GM18858 (cell line): ENCODE data around the gene GLRA1.
"Not testable (repeated sequence)": the region's sequence is repeated elsewhere in the genome, so short reads cannot be mapped to it uniquely, and the experiment has no call there.

Source experiments
- ATAC-seq: cut with Tn5 transposase; IDR thresholded peaks from one replicate; pipeline ENCODE4 v1.9.1; 2021; ENCODE audit not compliant: unreplicated experiment

Gene GLRA1

DNA sequence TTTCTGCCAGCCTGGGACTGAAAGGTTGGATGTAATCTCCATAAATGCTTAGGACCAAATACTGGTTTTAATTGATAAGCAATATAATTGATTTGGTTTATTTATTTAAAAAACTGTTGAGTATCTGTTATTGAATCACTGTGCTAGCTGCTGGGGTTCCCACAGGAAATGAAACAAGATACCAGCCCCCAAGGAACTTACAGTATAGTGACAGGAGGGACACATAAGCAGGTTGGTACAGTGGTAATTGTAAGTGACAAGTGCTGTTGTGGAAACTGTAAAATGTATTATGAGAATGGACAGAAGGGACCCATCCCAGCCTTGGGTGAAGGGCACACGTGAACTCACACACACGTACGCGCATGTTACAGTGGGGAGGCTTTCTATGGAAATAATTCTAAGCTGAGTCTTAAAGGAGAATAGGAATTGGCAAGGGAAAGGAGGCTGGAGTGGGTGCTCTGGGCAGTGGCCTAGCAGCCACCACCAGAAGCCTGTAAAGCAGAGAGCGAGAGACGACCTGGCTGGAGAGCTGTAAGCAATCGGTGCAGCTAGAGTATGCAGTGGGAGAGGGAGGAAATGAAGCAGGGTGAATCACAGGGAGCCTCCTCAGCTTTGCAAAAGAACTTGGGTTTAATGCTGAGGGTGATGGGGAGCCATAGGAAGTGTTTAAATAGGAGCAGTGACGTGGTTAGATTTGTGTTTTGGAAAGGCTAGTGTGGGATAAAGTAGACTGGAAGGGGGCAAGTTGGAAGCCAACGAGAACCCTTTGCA, 39.3 kb downstream of the GLRA1 start:
- no peak for ATAC-seq

DNA sequence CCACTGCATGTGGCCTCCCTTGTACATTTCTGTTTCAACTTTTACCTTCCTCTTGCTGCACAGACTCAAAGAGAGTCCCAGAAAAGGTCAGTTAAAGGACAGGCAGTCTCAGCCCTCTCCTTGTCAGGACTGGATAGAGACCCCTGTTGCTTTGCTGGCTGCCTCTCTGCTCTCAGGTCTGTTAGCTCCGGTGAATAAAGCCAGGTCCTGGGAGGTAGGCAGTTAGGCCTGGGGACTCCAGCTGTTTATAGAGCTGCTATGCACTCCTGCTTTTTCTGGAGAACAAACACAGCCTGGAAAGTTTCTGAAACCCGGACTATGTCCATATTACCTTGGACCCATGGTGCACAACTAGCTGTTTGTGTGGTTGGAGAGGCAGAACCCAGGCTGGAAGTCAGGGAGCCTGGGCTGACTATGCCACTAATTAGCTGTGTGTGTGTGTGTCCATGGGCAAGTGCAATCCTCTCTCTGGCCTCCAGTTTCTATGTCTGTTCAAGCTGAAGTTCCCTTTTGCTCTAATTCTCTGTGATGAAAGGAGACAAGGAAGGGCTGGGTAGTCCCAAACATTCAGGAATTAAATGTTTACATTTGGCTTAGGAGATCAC, 42.9 kb downstream of the GLRA1 start:
- no peak for ATAC-seq

DNA sequence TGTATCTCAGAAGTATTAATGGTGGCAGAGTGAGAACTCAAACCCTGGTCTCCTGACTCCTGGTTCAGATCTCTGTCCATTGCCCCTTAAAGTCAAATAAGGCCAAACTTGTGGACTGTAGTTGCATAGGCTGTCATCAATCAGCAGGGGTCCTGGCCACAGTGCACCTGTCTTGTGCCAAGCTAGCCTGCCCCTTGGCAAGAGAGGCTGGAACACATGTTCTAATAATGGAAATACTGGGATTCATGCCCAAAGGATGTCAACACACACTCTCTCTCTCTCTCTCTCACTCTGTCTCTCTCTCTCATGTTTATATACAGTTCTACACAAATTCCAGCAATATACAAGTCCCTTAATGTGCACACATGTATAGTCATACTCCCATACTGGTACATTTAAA, 44.3 kb downstream of the GLRA1 start:
- ATAC-seq: no peak

DNA sequence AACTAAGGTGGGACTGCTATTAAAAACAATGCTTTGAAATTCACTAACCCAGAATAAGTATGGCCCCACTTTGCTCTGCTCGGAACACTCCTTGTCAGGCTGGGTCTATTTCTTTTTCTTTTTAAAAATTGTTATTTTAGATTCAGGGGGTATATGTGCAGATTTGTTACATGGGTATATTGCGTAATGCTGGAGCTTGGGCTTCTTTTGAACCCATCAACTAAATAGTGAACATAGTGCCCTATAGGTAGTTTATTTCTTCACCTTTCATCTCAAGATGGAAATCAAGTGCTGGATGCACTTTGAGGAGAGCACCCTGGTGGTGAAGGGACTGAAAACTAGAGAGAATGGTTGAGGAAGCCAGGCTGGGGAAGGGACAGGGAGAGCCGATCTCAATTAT, 51.0 kb downstream of the GLRA1 start:
- ATAC-seq: no peak

DNA sequence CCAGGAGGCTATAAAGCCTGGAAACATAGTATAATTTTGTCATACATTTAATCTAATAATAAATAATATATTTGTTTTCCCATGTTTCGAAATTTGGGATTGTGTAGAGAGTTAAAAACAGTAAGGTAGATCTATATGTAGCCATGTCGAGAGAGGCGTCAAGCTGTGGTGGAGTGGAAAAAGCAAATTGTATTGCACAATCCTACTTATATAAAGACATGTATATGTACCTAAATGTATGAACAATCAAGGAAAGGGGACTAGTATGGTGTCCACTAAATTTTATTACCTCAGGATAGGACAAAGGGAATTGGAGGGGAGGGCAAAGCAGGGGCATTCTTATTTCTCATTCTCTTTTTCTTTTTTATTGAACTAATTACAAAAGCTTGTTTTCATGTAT, 52.0 kb downstream of the GLRA1 start:
- no peak for ATAC-seq

DNA sequence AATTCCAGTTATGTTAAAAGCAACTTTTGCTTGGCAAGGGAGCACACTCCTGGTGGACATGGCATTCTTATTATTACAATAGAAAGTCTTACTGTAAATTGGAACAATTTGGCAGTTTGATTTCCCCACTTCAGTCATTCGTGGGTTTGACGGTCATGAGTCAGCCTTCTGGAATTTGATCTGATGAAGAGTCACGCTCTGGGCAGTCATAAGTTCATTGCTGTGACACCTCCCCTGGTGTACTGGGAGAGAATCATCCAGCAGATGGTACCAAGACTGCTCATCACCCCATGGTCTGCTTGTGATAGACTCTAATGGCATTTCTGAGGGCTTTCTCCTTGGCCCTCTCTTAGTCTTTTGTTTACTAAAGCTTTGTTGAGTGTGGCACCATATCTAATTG, 53.8 kb downstream of the GLRA1 start:
- ATAC-seq: no peak

DNA sequence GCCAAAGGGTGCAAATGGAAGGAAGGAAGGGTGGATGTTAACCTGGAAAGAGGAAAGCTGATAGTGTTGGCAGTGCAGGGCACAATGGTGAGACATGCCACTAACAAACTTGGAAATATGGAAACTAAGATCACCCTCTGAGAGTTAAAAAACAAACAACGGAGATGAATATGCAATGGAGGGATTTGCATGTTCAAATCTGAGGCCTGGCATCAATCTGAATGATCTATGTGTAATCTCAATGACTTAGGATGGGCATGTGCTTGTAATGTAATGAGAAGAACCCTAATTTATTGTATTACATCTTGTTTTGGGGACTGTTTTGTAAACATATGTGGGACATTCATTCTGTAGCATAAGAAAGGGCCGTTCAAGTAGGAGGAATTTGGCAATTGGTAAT, 54.4 kb downstream of the GLRA1 start:
- ATAC-seq: no peak

DNA sequence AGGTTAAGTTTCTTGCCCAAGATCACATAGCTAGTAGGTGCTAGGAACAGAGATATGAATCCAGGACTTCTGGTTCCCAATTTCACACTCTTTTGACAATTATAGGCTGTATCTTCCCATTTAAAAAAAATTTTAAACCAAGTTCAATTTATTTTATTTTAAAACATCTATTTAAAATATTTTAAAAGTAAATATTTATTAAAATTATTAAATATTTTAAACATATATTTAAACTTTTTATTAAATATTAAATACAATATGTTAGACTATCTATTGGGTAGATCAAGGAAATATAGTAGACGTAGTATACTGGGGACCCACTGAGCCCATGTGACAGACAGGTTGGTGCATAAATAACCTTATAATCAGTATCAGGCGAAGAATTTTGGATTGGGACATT, 54.8 kb downstream of the GLRA1 start:
- no peak for ATAC-seq

DNA sequence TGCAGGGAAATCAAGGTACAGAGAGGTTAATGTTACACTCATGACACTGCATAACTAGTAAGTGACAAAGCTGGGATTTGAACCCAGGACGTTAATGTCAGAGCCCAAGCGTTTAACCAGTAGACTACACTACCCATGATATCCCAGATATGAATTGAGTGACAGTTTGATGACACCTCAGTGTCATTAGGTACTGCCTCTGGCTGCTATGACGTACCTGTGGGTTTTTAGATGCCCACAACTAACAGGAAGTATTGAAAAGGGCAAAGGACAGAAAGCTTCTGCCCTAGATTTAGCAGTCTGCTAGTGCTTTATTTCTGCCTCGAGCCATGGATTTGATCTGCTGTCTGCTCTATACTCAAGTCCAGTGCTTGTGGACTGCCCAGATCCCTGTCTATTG, 56.2 kb downstream of the GLRA1 start:
- ATAC-seq: no peak

DNA sequence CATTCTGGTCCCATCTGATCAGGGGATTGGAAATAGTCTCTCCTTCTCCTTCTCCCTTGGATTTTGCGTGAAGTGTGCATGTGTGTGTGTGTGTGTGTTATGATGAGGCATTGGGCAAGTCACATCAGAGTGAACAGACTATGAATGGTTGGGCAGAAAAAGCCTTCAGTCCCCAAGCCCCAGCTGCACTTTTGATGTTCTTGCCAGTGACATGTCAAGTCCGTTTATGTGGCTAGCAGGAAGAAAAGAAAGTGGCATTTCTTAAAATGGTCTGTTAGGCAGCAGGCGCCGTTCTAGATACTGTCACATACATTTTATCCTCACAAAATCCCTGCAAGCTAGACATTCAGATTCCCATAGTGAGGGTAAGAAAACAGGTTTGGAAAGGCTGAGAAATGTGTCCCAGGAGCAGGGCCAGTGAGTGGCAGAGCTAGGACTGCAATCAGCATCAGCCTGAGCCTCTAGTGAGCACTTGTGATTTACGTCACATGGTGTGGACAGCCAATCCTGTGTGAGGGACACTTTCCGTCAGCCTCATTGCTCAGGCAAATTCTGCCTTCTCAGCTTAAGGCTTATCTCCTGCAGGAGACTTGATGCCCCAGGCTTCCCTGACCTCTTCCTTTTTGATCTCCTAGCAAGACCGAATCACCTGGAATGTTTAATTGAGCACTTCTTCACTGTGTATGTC, 60.4 kb downstream of the GLRA1 start:
- no peak for ATAC-seq

DNA sequence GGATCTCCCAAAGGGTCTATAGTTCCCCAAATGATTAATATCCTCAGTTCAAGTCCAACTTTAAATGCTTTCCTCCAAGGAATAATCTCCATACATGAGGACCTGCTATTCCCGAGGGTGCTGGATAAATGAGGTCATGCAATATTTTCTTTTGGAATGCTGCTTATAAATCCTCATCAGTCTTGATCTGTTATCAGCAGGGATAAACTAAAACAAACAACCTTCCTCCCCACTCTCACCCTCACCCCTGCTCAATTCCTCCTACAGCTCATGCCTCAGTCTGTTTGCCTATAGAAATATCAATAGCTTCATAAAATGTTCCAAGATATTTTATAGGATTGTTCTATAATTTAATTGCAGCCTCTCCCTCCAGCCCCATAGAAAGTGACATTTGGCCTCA, 61.1 kb downstream of the GLRA1 start:
- no peak for ATAC-seq

DNA sequence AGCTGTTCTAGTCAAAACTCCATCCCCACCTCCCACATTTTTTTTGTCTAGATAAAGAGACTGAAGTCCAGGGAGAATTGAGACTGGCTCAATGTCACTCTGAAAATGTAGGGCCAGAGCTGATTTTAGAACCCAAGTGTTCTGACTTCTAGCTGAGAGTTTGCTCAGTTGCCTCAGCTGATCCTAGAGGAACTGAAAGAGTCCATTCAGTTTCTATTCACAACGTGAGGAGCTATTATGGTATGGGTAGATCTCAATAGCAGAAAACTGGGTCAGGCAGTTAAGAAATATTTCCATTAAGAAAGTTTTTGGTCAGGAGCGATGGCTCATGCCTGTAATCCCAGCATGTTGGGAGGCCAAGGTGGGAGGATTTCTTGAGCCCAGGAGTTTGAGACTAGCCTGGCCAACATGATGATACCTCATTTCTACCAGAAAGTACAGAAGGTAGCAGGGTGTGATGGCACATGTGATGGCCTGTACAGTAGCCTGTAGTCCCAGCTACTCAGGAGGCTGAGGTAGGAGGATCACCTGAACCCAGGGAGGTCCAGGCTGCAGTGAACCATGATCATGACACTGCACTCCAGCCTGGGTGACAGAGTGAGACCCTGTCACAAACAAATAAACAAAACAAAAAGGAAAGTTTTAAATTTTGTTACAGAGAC, 61.7 kb downstream of the GLRA1 start:
- ATAC-seq: no peak

DNA sequence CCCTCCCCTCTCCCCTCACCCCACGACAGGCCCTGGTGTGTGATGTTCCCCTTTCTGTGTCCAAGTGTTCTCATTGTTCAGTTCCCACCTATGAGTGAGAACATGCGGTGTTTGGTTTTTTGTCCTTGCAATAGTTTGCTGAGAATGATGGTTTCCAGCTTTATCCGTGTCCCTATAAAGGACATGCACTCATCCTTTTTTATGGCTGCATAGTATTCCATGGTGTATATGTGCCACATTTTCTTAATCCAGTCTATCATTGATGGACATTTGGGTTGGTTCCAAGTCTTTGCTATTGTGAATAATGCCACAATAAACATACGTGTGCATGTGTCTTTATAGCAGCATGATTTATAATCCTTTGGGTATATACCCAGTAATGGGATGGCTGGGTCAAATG, 63.8 kb downstream of the GLRA1 start:
- not testable (repeated sequence) for ATAC-seq

DNA sequence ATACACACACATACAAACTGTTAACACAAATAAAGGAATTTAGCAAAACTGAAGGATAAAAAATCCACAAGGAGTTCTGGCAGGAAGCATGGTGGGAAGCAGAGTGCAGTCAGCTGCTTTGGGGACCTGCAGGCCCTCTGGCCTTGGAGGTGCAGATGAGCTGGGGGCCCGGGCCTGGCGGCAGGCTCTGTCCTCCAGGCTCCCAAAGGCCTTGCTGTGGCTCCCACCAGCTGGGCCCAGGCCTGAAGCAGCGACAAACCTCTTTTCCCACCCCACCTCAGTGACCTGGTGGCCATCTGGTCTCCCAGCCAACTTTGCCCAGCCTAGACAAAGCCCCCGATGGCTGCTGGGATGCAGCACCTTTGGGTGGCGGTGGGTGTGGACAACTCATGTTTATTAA, 67.8 kb downstream of the GLRA1 start:
- no peak for ATAC-seq

DNA sequence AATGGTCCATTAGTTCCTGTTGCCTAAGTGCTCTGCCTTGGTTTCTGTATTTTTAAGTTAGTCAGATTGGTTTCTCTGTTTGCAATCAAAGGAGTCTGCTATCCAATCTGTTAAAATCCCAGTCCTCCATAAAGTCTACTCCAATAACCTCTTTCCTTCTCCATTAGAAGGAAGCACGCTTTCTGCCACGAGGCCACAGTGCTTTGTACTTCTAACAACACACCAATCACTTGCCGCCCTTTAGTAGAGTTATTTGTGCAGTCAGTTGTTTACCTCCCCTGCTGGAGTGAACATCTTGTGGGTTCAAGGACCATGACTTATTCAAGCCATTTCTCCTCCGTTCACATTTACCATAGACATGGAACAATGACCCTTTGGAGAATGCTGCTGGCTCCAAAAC, 69.0 kb downstream of the GLRA1 start:
- ATAC-seq: no peak

DNA sequence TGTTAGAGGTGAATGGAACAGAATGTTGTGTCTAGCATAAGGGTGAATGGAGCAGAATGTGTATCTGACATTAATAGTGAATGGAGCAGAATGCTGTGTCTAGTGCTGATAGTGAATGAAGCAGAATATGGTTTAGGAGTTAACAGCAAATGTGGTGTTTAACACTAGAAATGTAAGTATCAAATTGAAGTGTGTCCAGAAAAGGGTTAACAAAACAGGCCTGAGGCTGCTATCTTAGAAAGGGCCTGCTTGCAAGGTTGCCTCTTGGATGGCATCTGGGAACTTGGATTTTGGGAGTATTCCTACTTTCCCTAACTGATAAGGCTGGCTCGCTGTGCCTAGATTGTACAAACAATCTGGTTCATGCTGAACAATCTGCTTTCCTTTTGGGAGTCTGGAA, 76.8 kb downstream of the GLRA1 start:
- ATAC-seq: no peak

DNA sequence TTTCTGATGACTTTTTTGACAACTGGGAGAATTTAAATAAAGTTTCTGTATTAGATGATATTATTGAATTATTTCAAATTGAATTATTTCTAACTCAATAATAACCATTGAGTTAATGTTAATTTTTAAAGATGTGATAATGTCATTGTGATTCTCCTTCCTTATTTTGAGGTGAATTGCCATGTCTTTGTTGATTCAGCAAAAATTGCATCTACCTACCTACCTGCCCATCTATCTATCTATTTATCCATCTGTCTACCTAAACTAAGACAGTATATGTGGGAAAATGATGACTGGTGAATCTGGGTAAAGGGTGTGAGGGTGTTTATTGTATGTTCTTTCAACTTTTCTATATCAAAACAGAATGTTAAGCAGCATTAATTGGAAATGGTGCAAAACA, 77.9 kb downstream of the GLRA1 start:
- no peak for ATAC-seq

DNA sequence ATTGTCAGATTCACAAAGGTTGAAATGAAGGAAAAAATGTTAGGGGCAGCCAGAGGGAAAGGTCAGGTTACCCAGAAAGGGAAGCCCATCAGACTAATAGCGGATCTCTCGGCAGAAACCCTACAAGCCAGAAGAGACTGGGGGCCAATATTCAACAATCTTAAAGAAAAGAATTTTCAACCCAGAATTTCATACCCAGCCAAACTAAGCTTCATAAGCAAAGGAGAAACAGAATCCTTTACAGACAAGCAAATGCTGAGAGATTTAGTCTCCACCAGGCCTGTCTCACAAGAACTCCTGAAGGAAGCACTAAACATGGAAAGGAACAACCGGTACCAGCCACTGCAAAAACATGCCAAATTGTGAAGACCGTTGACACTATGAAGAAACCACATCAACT, 91.8 kb downstream of the GLRA1 start:
- ATAC-seq: not testable (repeated sequence)

DNA sequence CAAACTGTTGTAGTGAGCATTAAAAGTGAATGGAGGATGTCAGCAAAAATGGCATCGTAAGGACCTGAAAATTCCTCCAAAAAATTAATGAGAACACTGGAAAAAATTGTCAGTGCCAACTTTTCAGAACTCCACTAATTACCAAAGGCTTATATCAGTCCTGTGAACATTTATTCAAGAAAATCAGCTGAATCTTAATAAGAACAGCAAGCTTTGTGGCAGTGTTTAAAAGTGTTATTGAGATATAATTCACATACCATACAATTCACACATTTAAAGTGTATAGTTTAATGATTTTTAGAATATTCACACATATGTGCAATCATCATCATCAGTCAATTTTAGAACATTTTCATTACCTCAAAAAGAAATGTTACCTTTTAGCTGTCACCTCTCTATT, 95.3 kb downstream of the GLRA1 start:
- ATAC-seq: no peak

DNA sequence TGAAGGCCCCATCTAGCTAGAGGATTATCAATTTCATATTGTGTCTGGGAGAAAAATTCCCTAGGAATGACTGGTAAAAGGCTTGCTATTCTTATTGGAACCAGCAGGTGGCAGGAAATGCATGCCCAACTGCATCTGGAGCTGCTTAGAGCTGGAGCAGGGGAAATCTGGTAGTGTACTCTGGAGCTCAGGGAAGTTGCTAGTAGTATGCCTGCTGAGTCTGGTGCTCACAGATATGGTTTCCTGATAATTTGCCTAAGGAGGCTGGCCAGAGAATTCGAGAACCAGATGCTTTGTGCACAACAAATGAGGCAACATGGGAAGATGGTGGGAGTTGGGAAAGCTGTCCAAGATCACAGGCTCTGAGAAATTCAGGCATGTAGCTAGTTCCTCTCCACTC, 99.2 kb downstream of the GLRA1 start:
- ATAC-seq: peak; percentile 58

DNA sequence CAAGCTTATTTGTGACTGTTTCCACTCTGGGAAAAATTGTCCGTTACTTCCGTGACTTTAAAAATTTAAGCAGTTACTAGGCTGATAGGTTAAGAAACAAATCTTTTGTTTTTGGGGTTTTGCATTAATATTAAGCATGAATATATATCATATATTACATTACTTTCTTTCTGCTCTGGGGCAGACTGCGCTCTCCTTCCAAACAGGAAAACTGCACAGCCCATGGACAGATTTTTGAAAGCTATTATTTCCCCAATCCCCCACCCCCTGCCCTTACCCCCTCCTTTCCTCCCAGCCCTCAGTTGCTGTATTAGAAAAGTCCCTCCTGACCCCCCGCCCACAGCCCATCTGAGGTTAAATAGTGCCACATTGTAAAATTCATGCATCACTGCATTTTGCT, 102.5 kb downstream of the GLRA1 start:
- no peak for ATAC-seq

DNA sequence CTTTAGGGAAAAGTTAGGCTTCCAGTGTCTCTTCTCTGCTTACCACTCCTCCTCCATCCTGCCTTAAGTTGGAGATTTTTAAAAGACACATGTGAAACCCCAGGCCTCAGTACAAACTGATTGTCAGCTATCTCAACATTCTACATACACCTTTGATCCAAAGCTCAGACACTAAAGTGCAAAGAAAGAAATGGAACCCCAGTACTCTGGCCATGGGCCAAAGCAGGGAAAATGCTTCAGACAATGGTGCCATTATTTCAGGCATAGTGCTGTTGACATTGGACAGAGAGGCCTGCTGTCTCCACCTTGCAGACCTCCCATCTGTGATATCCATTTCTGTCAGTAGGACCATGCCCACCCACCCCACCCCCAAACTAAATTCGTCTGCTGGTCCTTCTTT, 103.7 kb downstream of the GLRA1 start:
- no peak for ATAC-seq
